Thoracic aorta (tissue), 2 donors: Measurements from ENCODE around the gene AOPEP. TPM values are rescaled to one million over a fixed set of nuclear protein-coding genes. Genes with fewer than 3 reads are reported as not detected.

Source experiments
- total RNA-seq, 2 donors: library from RNA; depleted of rRNA; stranded (reverse); fragments of >200 nt; gene quantifications; one replicate each; pipeline versions ENCODE4 v1.1.0 to v1.2.3, GENCODE V29; 2016

AOPEP gene
- total RNA-seq, 2 donors from 2014 or later: 494 to 668 TPM

Other genes with a start within 250 kb of the AOPEP start
- gene PCAT7, start 171.6 kb upstream of the AOPEP start, total RNA-seq: not detected
- under 1 TPM in 1 of 2 donors, not detected in 1; 0.49 TPM for gene FBP2, start 132.9 kb upstream of the AOPEP start, total RNA-seq
- 1 to 10 TPM; 3.8 to 6.6 TPM for gene FBP1, start 87.2 kb upstream of the AOPEP start, total RNA-seq